ENCODE measurements around the gene YARS2.

YARS2 gene

GRCh38 chr12:32753605-32754004, 2.1 kb downstream of the YARS2 start:
- Histone ChIP-seq H3K27ac (ENCODE audit: low read length) (no peak overlapping the region), H2AFZ (ENCODE audit: low read length) (no peak overlapping the region), H3K36me3 (replicated peaks; ENCODE audit: insufficient read depth, low read length) (peaks cover 6% of the 10 kb centered on the region; the same call in 1 of the 2 replicates), H3K9me2 (replicated peaks; ENCODE audit: insufficient read depth, low read length) (no peaks in the 10 kb centered on the region), H3F3A (ENCODE audit: insufficient read depth, low read length) (peaks cover 5% of the 10 kb centered on the region; the same call in 1 of the 2 replicates), H3K4me1 (ENCODE audit: low read length) (peaks cover 14% of the 10 kb centered on the region), H3K4me3 (ENCODE audit: low read length) (0 out of 2 replicates have a peak overlapping the region, but pooled peaks have one; percentile 84), H3K4me2 (ENCODE audit: low read depth, low read length) (peak overlapping the region; percentile 97), H4K20me1 (ENCODE audit: insufficient read depth, low read length) (no peaks in the 10 kb centered on the region), H3K9me3 (replicated peaks; ENCODE audit: insufficient read depth, low read length) (no peaks in the 10 kb centered on the region), H3K27me3 (replicated peaks; ENCODE audit: insufficient read depth, low read length) (no peaks in the 10 kb centered on the region), H3K79me2 (ENCODE audit: low read length) (peaks cover 38% of the 10 kb centered on the region), H3K9ac (ENCODE audit: low read length) (peak overlapping the region; percentile 83; the same call in 1 of the 2 replicates)
- TF ChIP-seq EZH2 (optimal IDR thresholded peaks at IDR 0.05; ENCODE audit: low read depth, low read length) (no peak), CTCF (IDR thresholded peaks at IDR 0.05; ENCODE audit: low read length) (no peak), EZH2phosphoT487 (IDR thresholded peaks at IDR 0.05; ENCODE audit: low read length) (no peak)
- no peak for DNase-seq

GRCh38 chr12:32743264-32743663, 12.4 kb downstream of the YARS2 start:
- H2AFZ ChIP-seq (ENCODE audit: low read length) = no peak overlapping the region
- H3K27ac ChIP-seq (ENCODE audit: low read length) = no peak overlapping the region
- no peak overlapping the region for H3K9ac ChIP-seq (ENCODE audit: low read length)
- no peaks in the 10 kb centered on the region for H3K9me3 ChIP-seq (replicated peaks; ENCODE audit: insufficient read depth, low read length)
- H3K27me3 ChIP-seq (replicated peaks; ENCODE audit: insufficient read depth, low read length) = no peaks in the 10 kb centered on the region
- H3K79me2 ChIP-seq (ENCODE audit: low read length) = peaks cover 18% of the 10 kb centered on the region; the same call in 1 of the 2 replicates
- H3K4me3 ChIP-seq (ENCODE audit: low read length) = no peak overlapping the region
- H3K4me2 ChIP-seq (ENCODE audit: low read depth, low read length) = no peak overlapping the region
- no peaks in the 10 kb centered on the region for H4K20me1 ChIP-seq (ENCODE audit: insufficient read depth, low read length)
- peaks cover 22% of the 10 kb centered on the region for H3K36me3 ChIP-seq (replicated peaks; ENCODE audit: insufficient read depth, low read length)
- no peaks in the 10 kb centered on the region for H3K9me2 ChIP-seq (replicated peaks; ENCODE audit: insufficient read depth, low read length)
- no peaks in the 10 kb centered on the region for H3K4me1 ChIP-seq (ENCODE audit: low read length)
- no peak for DNase-seq
- TF ChIP-seq EZH2 (optimal IDR thresholded peaks at IDR 0.05; ENCODE audit: low read depth, low read length) (no peak), EZH2phosphoT487 (IDR thresholded peaks at IDR 0.05; ENCODE audit: low read length) (no peak), CTCF (IDR thresholded peaks at IDR 0.05; ENCODE audit: low read length) (no peak)
- H3F3A ChIP-seq (ENCODE audit: insufficient read depth, low read length) = no peaks in the 10 kb centered on the region

GRCh38 chr12:32742133-32742532, 13.6 kb downstream of the YARS2 start:
- Histone ChIP-seq H3K36me3 (replicated peaks; ENCODE audit: insufficient read depth, low read length) (peaks cover 17% of the 10 kb centered on the region), H3K9me2 (replicated peaks; ENCODE audit: insufficient read depth, low read length) (no peaks in the 10 kb centered on the region), H3K4me2 (ENCODE audit: low read depth, low read length) (no peak overlapping the region), H2AFZ (ENCODE audit: low read length) (no peak overlapping the region), H3K9ac (ENCODE audit: low read length) (no peak overlapping the region), H3K4me3 (ENCODE audit: low read length) (no peak overlapping the region), H3F3A (ENCODE audit: insufficient read depth, low read length) (no peaks in the 10 kb centered on the region), H3K27ac (ENCODE audit: low read length) (no peak overlapping the region), H3K79me2 (ENCODE audit: low read length) (peaks cover 19% of the 10 kb centered on the region; the same call in 1 of the 2 replicates), H3K9me3 (replicated peaks; ENCODE audit: insufficient read depth, low read length) (no peaks in the 10 kb centered on the region), H3K27me3 (replicated peaks; ENCODE audit: insufficient read depth, low read length) (no peaks in the 10 kb centered on the region), H4K20me1 (ENCODE audit: insufficient read depth, low read length) (no peaks in the 10 kb centered on the region), H3K4me1 (ENCODE audit: low read length) (no peaks in the 10 kb centered on the region)
- DNase-seq = no peak
- TF ChIP-seq EZH2phosphoT487 (IDR thresholded peaks at IDR 0.05; ENCODE audit: low read length) (no peak), CTCF (IDR thresholded peaks at IDR 0.05; ENCODE audit: low read length) (no peak), EZH2 (optimal IDR thresholded peaks at IDR 0.05; ENCODE audit: low read depth, low read length) (no peak)

Data from MM.1S (cell line).